ENCODE measurements around the gene NAV3. TPM values are rescaled to one million over a fixed set of nuclear protein-coding genes. Genes with fewer than 3 reads are reported as not detected.

The NAV3 gene
- total RNA-seq, 1 experiment from 2014 or later = 3.0 TPM

DNA sequence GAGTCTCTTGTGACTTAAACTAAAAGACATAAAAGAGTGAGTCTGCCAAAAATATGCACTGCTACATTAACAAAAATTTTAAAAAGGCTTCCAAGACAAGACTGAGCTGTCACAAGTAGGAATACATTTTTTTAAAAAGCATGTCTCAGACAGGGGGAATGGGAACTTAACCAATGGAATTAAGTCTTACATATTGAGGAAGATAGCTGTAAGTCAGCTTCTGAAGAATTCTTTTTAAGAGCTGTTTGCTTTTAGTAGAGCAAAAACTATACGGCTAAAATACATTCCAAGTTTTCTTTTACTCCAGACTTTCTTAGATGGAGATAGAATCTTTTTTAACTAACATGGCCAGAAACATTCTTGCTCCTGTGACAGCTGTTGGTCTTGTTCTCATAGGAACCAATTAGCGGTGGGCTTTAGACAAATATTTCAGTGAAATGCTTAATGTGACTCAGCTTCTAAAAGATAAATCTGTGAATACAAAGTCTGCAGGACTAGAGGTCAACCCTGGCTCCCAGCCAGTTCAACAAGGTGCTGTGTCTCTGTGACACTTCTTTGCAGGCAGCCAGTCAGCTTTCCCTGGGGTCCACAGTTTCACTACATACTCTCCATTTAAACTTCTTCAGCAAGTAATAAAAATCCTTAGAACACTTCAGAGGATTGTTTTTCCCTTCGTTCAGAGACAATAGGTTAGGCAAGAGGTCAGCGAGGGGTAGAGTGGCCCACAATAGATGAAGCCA is 187.6 kb downstream of the NAV3 start:
- no peak overlapping the region for H3K4me2 ChIP-seq (ENCODE audit: insufficient read depth, insufficient read length, low read length)
- no peak overlapping the region for H3K9ac ChIP-seq (ENCODE audit: extremely low read depth, insufficient read length, low read length)
- H2BK120ac ChIP-seq (ENCODE audit: low read depth, low read length, poor library complexity, severe bottlenecking) = no peak overlapping the region
- no peak overlapping the region for H3K18ac ChIP-seq (ENCODE audit: insufficient read length, low read depth, low read length)
- H3K23ac ChIP-seq (ENCODE audit: insufficient read length, low read depth, low read length) = no peak overlapping the region
- no peak overlapping the region for H4K91ac ChIP-seq (ENCODE audit: insufficient read length, low read depth, low read length)
- H3K27ac ChIP-seq (ENCODE audit: insufficient read length, low read depth, low read length) = no peak overlapping the region
- no peak overlapping the region for H4K5ac ChIP-seq (ENCODE audit: insufficient read length, low read depth, low read length)
- H3K79me1 ChIP-seq (ENCODE audit: insufficient read depth, low read depth, low read length, poor library complexity, severe bottlenecking) = no peaks in the 10 kb centered on the region
- H3K23me2 ChIP-seq (ENCODE audit: insufficient read length, low read depth, low read length, poor library complexity, severe bottlenecking) = no peaks in the 10 kb centered on the region
- Mint-ChIP-seq H3K9me3 (no peaks in the 10 kb centered on the region), H3K4me3 (no peak overlapping the region), H3K36me3 (ENCODE audit: insufficient read depth in 1 of 3, low read depth in 3 of 3) (no peaks in the 10 kb centered on the region), H3K4me1 (no peaks in the 10 kb centered on the region; a peak in 1 of 4 replicates), H3K27me3 (ENCODE audit: low read depth) (no peaks in the 10 kb centered on the region), H3K27ac (peak overlapping the region in 2 of 3 experiments; percentile 8 to 18; a peak in 3 of 7 replicates)
- DNase-seq = no peak
- H2AK5ac ChIP-seq (ENCODE audit: insufficient read length, low read length) = no peak overlapping the region
- no CpG with 5 or more reads among the region's 4 CpGs for WGBS (ENCODE audit: extremely low coverage, insufficient read length, low lambda C conversion rate)
- H3T11ph ChIP-seq (ENCODE audit: low read length) = no peak overlapping the region
- H3K27me3 ChIP-seq (ENCODE audit: insufficient read depth, low read length) = no peaks in the 10 kb centered on the region
- H2BK20ac ChIP-seq (ENCODE audit: low read depth, low read length, poor library complexity, severe bottlenecking) = no peak overlapping the region
- H3K9me3 ChIP-seq (ENCODE audit: control insufficient read depth, low read depth, low read length) = no peaks in the 10 kb centered on the region
- no peak overlapping the region for H2BK15ac ChIP-seq (ENCODE audit: low read depth, low read length)
- no peak overlapping the region for H2BK5ac ChIP-seq (ENCODE audit: insufficient read length, low read length)
- H2BK12ac ChIP-seq (ENCODE audit: insufficient read length, low read depth, low read length) = no peak overlapping the region
- no peak overlapping the region for H3K14ac ChIP-seq (ENCODE audit: insufficient read depth, low read length)
- no peaks in the 10 kb centered on the region for H3K79me2 ChIP-seq (ENCODE audit: insufficient read depth, low read length)
- no peak overlapping the region for H2AFZ ChIP-seq (ENCODE audit: low read length)
- TF ChIP-seq, protein P1, sequence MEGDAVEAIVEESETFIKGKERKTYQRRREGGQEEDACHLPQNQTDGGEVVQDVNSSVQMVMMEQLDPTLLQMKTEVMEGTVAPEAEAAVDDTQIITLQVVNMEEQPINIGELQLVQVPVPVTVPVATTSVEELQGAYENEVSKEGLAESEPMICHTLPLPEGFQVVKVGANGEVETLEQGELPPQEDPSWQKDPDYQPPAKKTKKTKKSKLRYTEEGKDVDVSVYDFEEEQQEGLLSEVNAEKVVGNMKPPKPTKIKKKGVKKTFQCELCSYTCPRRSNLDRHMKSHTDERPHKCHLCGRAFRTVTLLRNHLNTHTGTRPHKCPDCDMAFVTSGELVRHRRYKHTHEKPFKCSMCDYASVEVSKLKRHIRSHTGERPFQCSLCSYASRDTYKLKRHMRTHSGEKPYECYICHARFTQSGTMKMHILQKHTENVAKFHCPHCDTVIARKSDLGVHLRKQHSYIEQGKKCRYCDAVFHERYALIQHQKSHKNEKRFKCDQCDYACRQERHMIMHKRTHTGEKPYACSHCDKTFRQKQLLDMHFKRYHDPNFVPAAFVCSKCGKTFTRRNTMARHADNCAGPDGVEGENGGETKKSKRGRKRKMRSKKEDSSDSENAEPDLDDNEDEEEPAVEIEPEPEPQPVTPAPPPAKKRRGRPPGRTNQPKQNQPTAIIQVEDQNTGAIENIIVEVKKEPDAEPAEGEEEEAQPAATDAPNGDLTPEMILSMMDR (conservative IDR thresholded peaks at IDR 0.05) = no peak
- no peaks in the 10 kb centered on the region for H3K4me1 ChIP-seq (ENCODE audit: insufficient read depth, low read length)
- no peak overlapping the region for H4K8ac ChIP-seq (replicated peaks; ENCODE audit: insufficient read length, low read depth, low read length)
- H4K20me1 ChIP-seq (ENCODE audit: control insufficient read depth, insufficient read depth, insufficient read length) = no peaks in the 10 kb centered on the region
- no peak overlapping the region for H3K4ac ChIP-seq (ENCODE audit: low read depth, low read length)
- no peak overlapping the region for H3K56ac ChIP-seq (ENCODE audit: insufficient read length, low read depth, low read length)
